Keratinocyte (primary cell): ENCODE measurements around the gene SLC6A17. TPM values are rescaled to one million over a fixed set of nuclear protein-coding genes. Genes with fewer than 3 reads are reported as not detected.

Source experiments
- DNase-seq: peaks from one replicate; pipeline ENCODE4 v3.0.0-alpha.2; 2011; ENCODE audit warnings: low read depth, missing footprints, low spot score
- FAIRE-seq: peaks from 2 replicates; lab custom pipeline; 2011; peaks lifted over from hg19 to GRCh38; lab: Jason Lieb, UNC
- H2AFZ ChIP-seq: 2 replicates; pipeline ENCODE4 v1.6.0; 2012; ENCODE audit warnings: low read length, control low read depth, inconsistent platforms; ENCODE audit not compliant: control insufficient read depth
- H3K27ac ChIP-seq: 2 replicates; pipeline ENCODE4 v1.5.1; 2011; ENCODE audit warnings: low read length; ENCODE audit not compliant: control insufficient read depth, insufficient read depth
- H3K27me3 ChIP-seq: 3 replicates; pipeline ENCODE4 v1.6.0; 2011; ENCODE audit warnings: low read length; ENCODE audit not compliant: control insufficient read depth, insufficient read depth; ENCODE audit errors: extremely low read depth
- H3K36me3 ChIP-seq, 2 experiments: 2 replicates in 1 of 2; 3 replicates in 1 of 2; pipeline ENCODE4 v1.5.1; 2011; ENCODE audit warnings: low read length in 2 of 2, mild to moderate bottlenecking in 1 of 2; ENCODE audit not compliant: control insufficient read depth in 2 of 2, insufficient read depth in 2 of 2; ENCODE audit errors: extremely low read depth in 1 of 2
- H3K4me1 ChIP-seq: 3 replicates; pipeline ENCODE4 v1.5.1; 2011; ENCODE audit warnings: low read length; ENCODE audit not compliant: control insufficient read depth, insufficient read depth; ENCODE audit errors: extremely low read depth
- H3K4me2 ChIP-seq: 3 replicates; pipeline ENCODE4 v1.6.0; 2011; ENCODE audit warnings: low read depth, low read length; ENCODE audit not compliant: control insufficient read depth, insufficient read depth; ENCODE audit errors: extremely low read depth
- H3K4me3 ChIP-seq, 3 experiments: fragments of 200-600 bp in 1 of 3; sonication (generic) in 1 of 3; 2 replicates in 2 of 3; 3 replicates in 1 of 3; pipeline ENCODE4 v1.5.1; 2011 to 2016; ENCODE audit warnings: low read length in 3 of 3, mild to moderate bottlenecking in 3 of 3, control low read depth in 2 of 3, inconsistent platforms in 1 of 3, low read depth in 1 of 3, mixed read lengths in 1 of 3, mixed run types in 1 of 3, moderate library complexity in 1 of 3; ENCODE audit not compliant: control insufficient read depth in 2 of 3, insufficient read depth in 2 of 3; ENCODE audit errors: extremely low read depth in 1 of 3
- H3K79me2 ChIP-seq: 2 replicates; pipeline ENCODE4 v1.6.0; 2012; ENCODE audit warnings: low read length; ENCODE audit not compliant: control insufficient read depth, insufficient read depth
- H3K9ac ChIP-seq: 3 replicates; pipeline ENCODE4 v1.6.0; 2011; ENCODE audit warnings: low read length; ENCODE audit not compliant: control insufficient read depth, insufficient read depth; ENCODE audit errors: extremely low read depth
- H3K9me1 ChIP-seq: 3 replicates; pipeline ENCODE4 v1.6.0; 2011; ENCODE audit warnings: low read length; ENCODE audit not compliant: control insufficient read depth, insufficient read depth; ENCODE audit errors: extremely low read depth
- H3K9me3 ChIP-seq: 2 replicates; pipeline ENCODE4 v1.5.1; 2012; ENCODE audit warnings: low read depth, low read length; ENCODE audit not compliant: control insufficient read depth
- H4K20me1 ChIP-seq: 3 replicates; pipeline ENCODE4 v1.6.0; 2011; ENCODE audit warnings: low read length; ENCODE audit not compliant: control insufficient read depth, insufficient read depth; ENCODE audit errors: extremely low read depth
- CTCF ChIP-seq, 3 experiments: IDR thresholded peaks in 1 of 3; conservative IDR thresholded peaks in 1 of 3; optimal IDR thresholded peaks in 1 of 3; 2 replicates in 2 of 3; 3 replicates in 1 of 3; pipeline versions ENCODE3 to v1.5.1; 2011; ENCODE audit warnings: low read length in 3 of 3, mild to moderate bottlenecking in 3 of 3, moderate library complexity in 2 of 3, control low read depth in 1 of 3, inconsistent platforms in 1 of 3; ENCODE audit not compliant: insufficient read depth in 2 of 3; ENCODE audit errors: extremely low read depth in 1 of 3
- EZH2 ChIP-seq: IDR thresholded peaks from one replicate; pipeline ENCODE4 v1.6.1; 2012; ENCODE audit warnings: inconsistent platforms, mild to moderate bottlenecking, low read length, moderate library complexity
- dilution Hi-C: fragments of 300-500 bp; cut with MboI; formaldehyde crosslinking; loops from one replicate; pipeline ENCODE4 v1.7.0; 2020; ENCODE audit warnings: low sequenced_read_pairs; ENCODE audit not compliant: extremely low pct_ligation_motif_present
- polyA plus RNA-seq, 5 experiments: library from polyadenylated mRNA; depleted of rRNA in 3 of 5; stranded (reverse) in 3 of 5; stranded (forward) in 1 of 5; unstranded in 1 of 5; fragments of >200 nt; gene quantifications; 1 replicate in 1 of 5; 2 replicates in 3 of 5; 3 replicates in 1 of 5; pipeline versions ENCODE4 v1.2.1 to v1.2.3, GENCODE V29; 2011 to 2012; ENCODE audit warnings: missing spikeins in 2 of 5, low read depth in 1 of 5, low replicate concordance in 1 of 5

The SLC6A17 gene
- polyA plus RNA-seq, 1 donor (not counting 4 experiments of a cell fraction or from before 2014, with no cell fraction given), result 0.25 TPM

GRCh38 chr1:110155878-110156522, 5.7 kb downstream of the SLC6A17 start:
- TF ChIP-seq EZH2, result no peak
- no peak for TF ChIP-seq CTCF (optimal IDR thresholded peaks at IDR 0.05 in 1 of 3, IDR thresholded peaks at IDR 0.05 in 1 of 3, conservative IDR thresholded peaks at IDR 0.05 in 1 of 3; ENCODE audit: extremely low read depth in 1 of 3, insufficient read depth in 2 of 3, low read length in 3 of 3)
- Histone ChIP-seq H3K4me2 (no peak overlapping the region), H3K79me2 (no peaks in the 10 kb centered on the region), H3K9me3 (no peaks in the 10 kb centered on the region), H3K4me3 (no peak overlapping the region), H3K9ac (no peak overlapping the region), H3K27me3 (peaks cover 26% of the 10 kb centered on the region), H4K20me1 (no peaks in the 10 kb centered on the region), H3K4me1 (no peaks in the 10 kb centered on the region), H2AFZ (no peak overlapping the region), H3K27ac (no peak overlapping the region), H3K36me3 (no peaks in the 10 kb centered on the region), H3K9me1 (no peaks in the 10 kb centered on the region)
- dilution Hi-C loops, result no loop called here
- no peak for DNase-seq
- FAIRE-seq, result no peak

GRCh38 chr1:110158261-110158660, 8.0 kb downstream of the SLC6A17 start:
- Histone ChIP-seq H3K4me3 (no peak overlapping the region), H3K4me2 (no peak overlapping the region), H3K27me3 (peaks cover 11% of the 10 kb centered on the region), H3K36me3 (no peaks in the 10 kb centered on the region), H4K20me1 (no peaks in the 10 kb centered on the region), H3K27ac (no peak overlapping the region), H3K9me1 (no peaks in the 10 kb centered on the region), H3K9ac (no peak overlapping the region), H3K79me2 (no peaks in the 10 kb centered on the region), H3K4me1 (no peaks in the 10 kb centered on the region), H3K9me3 (no peaks in the 10 kb centered on the region), H2AFZ (no peak overlapping the region)
- FAIRE-seq (no peak), DNase-seq (no peak)
- dilution Hi-C loops, result no loop called here
- TF ChIP-seq CTCF (optimal IDR thresholded peaks at IDR 0.05 in 1 of 3, IDR thresholded peaks at IDR 0.05 in 1 of 3, conservative IDR thresholded peaks at IDR 0.05 in 1 of 3; ENCODE audit: extremely low read depth in 1 of 3, insufficient read depth in 2 of 3, low read length in 3 of 3), result no peak
- TF ChIP-seq EZH2, result no peak
